ENCODE data around the gene PSAT1.
A peak's percentile ranks its signal among the peaks of the same experiment; 100 is the strongest.
"Not testable (repeated sequence)": the region's sequence is repeated elsewhere in the genome, so short reads cannot be mapped to it uniquely, and the experiment has no call there.

PSAT1 gene

DNA sequence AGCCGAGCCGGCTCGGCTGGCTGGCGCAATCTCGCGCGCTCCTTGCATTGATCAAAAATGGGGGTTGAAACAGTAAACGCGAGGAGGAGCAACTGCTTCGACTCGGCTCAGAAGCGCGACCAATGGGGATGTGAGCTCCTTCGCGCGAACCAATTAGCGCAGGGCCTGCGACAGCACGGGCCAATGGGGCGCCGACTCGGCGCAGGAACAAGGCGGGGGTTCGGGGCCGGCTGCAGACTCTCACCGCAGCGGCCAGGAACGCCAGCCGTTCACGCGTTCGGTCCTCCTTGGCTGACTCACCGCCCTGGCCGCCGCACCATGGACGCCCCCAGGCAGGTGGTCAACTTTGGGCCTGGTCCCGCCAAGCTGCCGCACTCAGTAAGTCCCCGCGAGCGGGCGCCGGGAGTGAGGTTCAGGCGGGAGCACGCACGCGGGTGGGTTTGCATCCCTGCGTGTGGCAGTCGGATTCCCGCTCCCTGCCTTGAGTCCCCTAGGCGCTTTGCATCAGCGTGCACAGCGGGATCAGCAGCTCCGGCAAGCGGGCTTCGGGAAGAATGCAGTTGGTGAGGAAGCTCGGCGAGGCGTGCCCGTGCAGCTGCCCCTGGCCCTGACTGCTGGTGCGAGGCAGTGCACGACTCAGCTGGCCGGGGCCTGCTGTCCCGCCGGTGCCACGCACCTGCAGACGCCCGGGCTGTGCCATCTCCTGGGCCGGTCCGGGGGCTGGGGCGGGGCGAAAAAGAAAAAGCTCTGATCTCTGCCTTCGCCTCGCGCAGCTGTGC, at the start of gene PSAT1:
TSS of gene PSAT1 (plus strand) at position 233 of the 779 bp plus-strand sequence. CDS start at position 319, 86 bp downstream.
- peak; percentile 84 to 92 for DNase-seq

DNA sequence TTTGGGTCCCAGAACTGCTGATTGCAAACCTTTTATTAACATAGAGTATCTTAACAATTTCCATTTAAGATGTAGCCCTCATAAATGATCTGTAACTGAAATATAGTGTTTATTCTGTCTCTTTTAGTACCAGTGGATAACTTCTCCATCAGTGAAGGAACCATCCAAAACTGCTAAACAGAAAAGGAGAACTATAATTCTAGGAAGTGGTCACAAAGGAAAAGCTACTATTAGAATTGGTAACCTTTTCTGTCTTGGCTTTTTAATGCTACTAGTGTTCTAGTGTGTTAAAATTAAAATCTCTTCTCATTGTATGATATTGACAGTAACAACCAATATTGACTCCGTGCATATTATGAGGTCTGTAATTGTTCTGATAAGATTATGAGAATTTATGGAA, 48.3 kb upstream of the PSAT1 start:
- no peak for DNase-seq

DNA sequence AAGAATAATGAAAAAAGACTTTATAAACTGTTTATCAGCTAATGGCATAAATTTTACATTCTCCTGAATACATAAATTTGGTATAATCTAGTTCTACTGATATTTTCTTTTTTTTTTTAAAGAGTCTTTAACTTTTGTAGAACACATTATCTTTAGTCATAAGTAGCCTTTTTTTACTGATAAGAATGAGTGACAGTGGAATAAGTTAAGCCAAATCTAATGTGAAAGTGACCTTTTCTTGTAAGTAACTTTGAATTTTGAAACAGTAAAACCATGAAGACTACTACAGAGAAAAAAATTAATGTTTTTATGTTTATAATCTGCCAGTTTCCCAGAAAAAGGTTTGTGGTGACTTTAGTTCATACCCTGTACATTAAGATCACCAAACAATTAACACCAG, 47.4 kb upstream of the PSAT1 start:
- DNase-seq = no peak

DNA sequence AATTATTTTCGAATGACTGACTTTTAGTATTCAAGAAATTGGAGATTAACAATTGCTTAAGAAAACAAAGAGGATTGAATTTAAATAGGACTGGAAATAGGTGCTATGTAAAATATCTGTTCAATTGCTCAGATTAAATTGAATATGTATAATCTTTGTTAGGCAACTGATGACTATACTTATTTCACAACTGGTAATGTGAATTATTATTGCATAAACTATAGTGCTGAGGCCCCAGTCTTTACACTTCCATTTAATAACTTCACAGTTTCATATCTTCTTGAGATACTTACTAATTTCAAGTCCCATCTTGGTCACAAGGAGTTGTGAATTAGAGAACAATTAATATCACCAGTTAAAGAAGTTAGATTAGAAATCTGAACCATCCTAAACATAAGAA, 44.3 kb upstream of the PSAT1 start:
- no peak for DNase-seq

DNA sequence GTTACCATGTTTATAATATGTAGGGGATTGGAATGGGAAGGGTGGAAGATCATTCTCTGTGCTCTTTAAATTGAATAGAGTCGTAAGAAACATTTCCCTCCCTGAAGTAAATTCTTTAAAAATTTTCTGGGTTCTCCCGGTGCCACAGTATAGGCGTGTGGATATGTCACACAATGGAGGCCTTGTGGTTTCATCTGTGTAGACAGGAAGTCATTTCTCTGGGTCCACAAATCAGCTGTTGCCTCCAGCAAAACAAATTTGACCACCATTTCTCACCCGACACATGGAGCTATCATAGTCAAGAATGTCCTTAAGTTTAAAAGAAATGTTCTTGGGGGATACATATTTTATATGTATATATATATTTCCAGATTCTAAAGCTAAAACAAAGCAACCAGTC, 43.6 kb upstream of the PSAT1 start:
- no peak for DNase-seq

DNA sequence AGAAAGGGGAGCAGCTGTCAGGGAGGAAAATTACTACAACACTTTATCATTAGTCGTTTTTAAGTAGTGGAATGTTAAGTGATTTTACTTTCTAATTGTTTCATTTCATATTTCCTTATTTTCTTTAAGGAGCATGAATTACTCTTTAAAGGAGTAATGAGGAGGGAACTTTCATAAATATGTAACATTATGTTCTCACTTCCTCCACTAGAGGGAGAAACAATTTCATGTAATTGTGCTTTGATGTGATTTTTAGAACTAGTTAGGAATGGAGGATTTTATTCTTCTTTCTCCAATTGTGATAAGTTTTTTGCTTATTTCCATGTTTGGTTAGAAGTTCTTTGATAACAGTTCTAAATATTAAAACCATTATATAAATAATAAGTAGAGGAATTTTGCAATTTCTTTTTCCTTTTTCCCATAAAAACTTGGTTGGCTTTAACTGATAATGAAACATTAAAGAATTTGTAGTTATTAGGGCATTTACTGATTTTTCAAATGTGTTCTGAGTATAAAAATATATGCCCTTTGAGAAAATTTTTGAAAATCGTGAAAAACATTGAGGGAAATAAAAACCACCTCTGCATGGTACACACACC, 35.4 kb upstream of the PSAT1 start:
- DNase-seq = peak in 1 of 2 donors; percentile 31

DNA sequence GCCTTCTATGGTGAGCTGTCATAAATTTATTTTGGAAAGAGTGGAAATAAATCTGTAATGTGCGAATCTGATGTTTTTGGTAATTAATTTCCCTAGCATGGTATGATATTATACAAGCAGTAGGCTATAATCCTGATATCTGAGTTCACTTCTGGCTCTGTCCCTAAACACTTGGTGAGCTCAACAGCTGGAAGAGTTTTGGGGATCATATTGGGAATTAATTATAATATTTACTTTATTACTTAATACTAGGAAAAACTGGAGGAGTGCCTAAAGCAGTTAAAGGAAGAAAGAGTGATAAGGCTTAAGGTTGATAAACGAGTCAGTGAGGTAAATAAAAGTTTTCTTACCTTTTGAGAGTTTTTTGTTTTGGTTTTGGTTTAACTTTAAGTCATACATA, 34.3 kb upstream of the PSAT1 start:
- no peak for DNase-seq

DNA sequence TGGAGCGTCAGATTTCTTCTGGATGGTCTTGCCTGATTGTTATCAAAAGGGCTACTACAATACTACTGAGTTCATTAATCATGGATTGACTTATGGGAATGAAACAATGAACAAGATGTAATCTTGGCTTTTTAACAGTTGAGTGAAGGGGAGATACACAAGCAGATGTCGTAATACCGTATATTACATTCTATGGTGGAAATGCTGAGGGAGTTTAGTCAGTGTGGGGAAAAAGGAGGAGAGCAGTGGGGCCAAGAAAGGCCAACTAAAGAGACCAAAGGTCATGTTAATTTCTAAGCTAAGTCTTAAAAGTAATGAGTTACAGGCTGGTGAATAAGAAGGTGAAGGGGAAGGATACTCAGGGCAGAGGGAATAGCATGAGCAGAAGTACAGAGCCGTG, 29.0 kb upstream of the PSAT1 start:
- DNase-seq = no peak

DNA sequence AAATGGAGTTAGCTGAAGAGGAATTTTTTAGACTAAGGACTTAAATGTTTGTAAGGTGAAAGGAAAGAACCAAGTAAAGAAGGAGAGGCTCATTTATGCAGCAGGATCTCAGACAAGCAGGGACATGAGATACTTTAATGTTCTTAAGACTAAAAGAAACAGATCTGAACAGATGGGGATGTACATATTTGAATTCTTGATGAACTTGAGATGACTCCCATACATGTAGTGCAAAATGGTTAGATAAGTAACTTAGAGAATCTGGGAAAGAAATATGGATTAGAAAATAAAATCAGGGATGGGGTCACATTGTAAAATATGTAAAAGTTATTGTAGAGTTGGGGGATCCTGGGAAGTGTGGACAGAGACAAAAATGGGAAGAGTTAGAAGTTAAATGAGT, 27.1 kb upstream of the PSAT1 start:
- DNase-seq = no peak

DNA sequence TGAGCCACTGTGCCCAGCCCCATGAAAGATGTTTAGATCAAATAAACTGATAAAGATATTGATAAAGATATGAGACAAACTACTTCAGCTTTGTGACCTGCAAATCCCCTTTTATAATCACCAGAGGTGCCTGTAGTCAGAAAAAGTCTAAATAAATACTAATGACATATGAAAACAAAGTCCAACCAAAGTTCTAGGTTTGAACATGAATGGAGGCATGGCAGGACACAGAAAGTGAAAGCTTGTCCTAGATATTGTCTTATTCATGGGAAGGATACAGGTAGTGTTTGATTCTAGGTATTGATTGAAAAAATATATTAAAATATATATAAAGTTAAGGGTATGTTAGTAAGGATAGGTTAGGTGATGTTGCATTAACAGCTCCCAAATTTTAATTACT, 24.6 kb upstream of the PSAT1 start:
- no peak for DNase-seq

DNA sequence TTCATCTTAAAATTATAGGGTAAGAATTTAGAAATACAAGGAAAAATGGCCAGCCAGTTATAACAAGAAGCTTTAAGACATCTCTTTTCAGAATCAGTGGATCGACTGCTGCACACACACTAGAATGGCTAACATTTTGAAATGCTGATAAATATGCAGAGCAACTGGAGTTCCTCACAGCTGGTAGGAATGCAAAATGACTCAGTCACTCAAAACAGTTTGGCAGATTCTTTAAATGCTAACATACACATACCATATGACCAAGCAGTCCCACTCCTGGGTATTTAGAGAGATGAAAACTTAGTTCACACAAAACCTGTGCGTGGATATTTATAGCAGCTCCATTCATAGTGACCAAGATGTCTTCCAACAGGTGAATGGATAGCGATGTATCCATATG, 23.2 kb upstream of the PSAT1 start:
- DNase-seq = no peak

DNA sequence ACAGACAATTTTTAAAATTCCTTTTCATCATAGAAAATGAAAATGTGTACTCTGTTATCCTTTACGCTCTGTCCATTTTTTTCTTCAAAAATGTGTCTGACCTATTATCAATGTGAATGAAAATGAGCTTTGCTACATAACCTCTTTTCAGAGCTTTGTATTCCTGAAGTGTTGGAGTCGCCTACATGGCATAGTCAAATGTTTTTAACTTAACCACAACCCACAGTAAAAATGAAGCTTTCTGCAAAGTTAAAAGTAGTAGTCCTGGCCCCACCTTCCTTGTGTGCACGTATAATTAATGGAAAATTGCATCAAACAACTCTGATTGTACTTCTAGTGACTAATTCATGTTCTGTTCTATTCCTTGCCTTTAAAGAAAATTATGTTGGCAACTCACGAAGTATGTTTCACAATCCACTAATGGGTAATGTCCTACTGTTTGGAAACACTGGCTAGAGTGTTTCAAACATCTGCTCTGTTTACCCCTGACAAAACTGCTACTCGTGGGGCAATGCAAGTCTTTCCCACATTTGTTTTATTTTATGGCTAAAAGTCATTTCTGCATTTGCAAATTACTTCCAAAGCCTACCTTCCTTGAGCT, 18.6 kb upstream of the PSAT1 start:
- no peak for DNase-seq

DNA sequence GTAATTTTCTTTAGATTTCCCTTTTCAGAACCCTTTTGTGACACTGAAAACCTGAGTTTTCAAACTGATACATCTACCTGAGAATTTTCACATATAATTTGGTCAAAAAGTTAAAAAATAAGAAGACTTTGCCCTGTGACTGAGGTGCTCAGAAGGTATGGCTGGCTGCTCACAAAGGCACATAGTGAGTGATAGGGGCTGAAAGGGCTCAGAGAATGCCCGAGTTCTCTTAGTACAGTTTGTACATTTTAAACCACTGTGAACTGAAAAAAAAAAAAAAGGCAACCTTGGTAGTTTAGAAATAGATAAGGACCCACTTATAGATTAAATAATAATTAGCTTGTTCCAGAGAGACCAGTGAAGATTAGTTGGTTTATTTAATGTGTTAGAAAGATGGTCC, 18.1 kb upstream of the PSAT1 start:
- no peak for DNase-seq

DNA sequence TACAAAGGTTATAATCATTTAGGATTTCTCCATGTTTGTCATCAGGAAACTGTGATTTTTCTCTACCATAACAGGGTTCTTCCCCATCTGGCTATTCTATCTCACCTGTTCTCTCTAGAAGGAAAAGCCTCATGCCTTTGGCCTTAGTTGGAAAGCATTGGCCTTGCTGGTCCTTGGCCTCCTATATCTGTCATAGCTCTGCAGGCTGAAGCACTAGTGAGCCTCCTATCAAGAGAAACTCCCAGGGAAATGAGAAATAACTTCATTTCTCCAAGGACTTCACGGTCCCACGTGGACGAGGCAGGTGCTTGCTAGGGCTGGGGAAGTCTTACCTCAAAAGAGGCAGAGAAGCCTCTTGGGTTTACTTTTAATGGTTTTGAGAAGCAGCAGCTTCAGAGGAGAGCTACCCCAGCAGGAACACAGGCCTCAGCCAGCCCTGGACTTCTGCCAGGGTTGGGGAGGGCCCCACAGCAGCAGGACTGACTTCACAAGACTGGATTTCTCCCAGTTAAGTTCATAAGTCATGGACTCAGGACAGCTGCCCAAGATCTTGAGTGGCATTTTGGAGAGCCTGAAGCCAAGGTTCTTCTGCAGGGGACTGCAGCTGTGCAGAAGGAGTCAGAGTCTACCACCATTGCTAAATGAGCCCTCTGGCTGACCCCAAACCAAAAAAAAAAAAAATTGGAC, 15.8 kb upstream of the PSAT1 start:
- DNase-seq = no peak

DNA sequence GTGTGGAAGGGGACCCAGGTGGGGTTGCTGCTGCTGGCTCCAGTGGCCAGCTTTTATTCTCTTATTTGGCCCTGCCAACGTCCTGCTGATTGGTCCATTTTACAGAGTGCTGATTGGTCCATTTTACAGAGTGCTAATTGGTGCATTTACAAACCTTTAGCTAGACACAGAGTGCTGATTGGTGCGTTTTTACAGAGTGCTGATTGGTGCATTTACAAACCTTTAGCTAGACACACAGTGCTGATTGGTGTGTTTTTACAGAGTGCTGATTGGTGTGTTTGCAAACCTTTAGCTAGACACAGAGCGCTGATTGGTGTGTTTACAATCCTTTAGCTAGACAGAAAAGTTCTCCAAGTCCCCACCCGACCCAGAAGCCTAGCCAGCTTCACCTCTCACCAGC, 12.7 kb upstream of the PSAT1 start:
- not testable (repeated sequence) for DNase-seq

DNA sequence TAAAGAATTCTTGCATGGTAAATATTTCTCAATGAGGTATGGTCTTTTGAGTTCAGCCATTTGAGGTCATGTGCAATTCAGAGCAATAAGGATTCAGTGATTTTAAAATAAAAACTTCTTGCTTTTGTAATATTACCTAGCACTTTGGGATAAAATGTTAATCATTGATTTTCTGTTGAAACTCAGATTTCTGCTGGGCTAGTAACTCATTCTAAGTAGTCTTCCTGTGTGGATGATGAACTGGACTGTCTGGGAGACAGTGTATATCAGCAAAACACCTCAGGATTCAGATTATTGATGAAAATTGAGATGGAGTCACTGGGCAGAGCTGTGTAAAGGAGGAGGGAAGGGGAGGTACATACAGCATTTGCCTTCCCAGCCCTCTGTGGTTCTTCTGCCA, 10.8 kb upstream of the PSAT1 start:
- DNase-seq = no peak

DNA sequence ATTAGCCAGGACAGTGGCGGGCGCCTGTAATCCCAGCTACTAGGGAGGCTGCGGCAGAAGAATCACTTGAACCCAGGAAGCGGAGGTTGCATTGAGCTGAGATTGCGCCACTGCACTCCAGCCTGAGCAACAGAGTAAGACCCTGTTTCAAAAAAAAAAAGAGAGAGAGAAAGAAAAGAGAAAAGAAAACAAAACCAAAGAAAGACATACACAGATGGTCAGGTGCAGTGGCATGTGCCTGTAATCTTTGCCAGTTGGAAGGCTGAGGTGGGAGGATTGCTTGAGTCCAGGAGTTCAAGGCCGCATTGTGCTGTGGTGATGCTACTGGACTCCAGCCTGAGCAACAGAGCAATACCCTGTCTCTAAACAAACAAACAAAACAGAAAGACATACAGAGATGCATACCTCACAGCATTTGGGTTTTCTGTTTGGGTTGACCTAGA, 10.0 kb upstream of the PSAT1 start:
- DNase-seq = no peak

DNA sequence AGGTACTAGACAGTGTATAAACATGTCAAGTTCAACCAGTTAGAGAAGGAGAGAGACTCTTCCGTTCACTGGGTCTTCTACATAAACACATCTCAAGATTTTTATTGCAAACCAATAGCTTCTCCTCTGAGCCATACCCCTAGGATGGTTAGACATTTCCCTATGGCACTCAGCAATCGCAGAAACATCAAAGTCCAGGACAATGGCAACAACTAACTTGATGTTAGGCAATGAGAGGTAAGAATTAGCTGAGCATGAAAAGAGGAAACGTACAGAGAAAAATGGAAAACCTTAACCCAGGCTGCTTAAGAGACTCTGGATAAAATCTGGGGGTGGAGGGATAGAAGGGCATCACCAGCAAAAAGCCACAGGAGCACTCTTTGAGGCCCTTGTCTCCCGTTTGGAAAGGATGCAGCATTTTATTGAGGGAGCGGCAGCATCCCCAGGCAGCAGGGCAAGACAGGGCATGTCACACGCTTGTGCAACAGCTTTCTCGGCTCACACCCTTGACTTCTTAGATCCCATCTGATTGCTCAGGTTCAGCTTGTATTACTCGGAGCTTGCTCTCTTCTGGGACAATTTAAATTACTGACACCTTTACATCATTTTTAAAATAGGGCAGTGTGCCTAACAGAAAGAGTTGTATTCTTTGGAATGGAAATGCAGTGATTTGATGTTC, 8.6 kb upstream of the PSAT1 start:
- DNase-seq = no peak

DNA sequence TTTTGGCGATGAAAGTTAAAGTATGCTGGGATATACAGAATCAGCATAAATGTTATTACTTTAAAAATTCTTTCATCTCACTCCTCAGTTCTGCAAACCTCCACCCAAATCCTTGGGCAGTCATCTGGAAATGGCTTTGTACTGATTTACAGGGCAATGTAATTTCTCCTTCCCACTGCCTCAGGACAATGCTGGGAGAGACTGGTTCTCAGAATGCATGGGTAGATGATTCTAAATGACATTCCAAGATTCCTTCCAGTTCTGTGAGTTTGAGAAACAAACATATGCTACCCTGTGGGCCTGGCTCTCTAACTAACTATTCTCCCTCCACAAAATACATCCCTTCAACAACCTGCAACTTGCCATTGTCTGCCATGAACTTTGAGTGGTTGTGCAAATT, 7.5 kb upstream of the PSAT1 start:
- no peak for DNase-seq

DNA sequence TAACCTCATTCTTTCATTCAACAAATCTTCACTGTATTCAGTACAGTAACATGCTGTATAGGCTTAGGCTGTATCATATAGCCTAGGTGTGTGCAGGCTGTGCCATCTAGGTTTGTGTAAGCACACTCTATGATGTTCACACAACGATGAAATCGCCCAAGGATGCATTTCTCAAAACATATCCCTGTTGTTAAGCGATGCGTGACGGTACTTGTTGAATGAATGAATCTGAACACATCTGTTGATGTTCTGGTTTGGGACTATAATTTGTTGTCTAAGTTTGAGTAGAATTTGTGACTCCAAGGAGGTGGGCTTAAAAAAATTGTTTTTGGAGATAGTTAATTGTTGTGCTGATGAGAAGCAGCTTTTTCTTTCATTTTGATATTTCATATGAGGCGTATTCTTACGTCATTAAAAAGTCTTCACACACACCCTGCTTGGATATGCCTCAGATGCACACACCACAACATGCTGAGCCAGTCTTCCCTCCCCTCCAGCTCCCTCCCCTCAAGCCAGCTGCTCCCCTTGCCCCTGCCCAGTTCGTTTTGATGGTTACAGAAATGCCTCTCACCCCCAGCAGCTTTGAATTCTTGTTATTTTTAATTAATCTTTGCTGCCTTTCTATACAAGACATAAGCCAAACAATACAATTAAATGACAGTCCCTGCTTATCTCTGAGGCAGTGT, 5.5 kb upstream of the PSAT1 start:
- no peak for DNase-seq

DNA sequence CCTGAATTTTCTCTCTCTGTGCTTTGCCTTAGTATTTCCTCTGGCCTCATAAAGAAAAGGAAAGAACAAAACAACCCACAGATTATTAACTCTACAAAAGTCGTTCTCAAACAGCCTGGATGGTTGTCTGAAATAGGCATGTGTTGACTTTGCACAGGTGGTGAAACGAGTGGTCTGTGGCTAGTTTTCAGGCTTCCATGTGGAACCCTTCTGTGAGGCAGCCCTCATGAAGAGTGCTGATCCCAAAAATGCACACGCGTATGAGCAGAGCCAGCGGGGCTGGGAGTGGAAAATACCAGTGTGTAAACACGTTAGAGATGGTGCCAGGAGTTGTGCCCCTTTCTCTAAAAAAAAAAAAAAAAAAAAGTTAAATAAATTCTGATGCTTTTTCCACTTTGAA, 4.9 kb upstream of the PSAT1 start:
- DNase-seq = no peak

DNA sequence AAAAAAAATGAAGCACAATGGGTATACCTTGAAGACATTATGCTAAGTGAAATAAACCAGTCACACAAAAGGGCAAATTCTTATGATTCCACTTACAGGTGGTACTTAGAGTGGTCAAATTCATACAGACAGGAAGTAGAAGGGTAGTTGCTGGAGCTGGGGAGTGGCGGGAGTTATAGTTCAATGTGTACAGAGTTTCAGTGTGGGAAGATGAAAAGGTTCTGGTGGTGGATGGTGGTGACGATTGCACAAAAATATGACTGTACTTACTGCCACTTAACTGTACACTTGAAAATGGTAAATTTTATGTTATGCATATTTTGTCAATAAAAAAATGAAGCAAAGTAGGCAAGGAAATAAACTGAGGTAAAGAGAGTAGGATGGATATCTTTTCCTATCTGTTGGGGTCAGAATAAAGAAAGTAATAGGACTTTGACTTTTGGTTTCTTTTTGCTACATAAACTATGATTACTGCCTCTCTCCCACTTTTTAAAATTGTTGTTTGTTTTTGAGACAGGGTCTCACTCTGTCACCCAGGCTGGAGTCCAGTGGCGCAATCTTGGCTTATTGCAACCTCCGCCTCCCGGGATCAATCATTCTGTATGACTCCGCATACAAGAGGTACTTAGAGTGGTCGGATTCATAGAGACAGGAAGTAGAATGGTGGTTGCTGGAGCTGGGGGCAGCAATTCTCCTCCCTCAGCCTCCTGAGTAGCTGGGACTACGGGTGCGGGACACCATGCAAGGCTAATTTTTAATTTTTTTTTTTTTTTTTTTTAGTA, 4.0 kb upstream of the PSAT1 start:
- DNase-seq = peak in 1 of 2 donors; percentile 12

Measured in CD4-positive, alpha-beta T cell treated with Interferon alpha-2 for 1 hour (primary cell).